Measurements from ENCODE around the gene TBL1XR1.

DNA sequence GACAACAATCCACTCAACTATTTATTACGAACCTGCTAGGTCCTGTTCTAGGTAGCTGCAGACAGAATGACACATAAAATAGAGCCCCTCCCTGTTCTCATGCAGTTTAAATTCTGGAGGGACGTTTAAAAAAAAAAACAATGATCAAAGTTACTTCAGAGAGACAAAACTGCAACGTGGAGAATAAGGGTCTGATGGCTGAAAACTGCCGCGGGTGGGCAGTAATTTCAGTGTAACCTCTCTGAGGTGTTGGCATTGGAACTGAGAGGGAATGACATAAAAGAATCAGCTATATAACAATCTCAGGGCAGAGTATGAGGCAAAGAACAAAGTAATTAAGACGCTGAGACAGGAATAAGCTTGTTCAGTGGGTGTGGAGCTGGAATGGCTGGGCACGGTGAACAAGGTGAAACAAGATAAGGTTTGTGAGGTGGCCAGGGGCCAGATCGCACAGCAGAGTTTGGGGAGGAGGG, 19.5 kb downstream of the TBL1XR1 start:
- TF ChIP-seq, protein P1, sequence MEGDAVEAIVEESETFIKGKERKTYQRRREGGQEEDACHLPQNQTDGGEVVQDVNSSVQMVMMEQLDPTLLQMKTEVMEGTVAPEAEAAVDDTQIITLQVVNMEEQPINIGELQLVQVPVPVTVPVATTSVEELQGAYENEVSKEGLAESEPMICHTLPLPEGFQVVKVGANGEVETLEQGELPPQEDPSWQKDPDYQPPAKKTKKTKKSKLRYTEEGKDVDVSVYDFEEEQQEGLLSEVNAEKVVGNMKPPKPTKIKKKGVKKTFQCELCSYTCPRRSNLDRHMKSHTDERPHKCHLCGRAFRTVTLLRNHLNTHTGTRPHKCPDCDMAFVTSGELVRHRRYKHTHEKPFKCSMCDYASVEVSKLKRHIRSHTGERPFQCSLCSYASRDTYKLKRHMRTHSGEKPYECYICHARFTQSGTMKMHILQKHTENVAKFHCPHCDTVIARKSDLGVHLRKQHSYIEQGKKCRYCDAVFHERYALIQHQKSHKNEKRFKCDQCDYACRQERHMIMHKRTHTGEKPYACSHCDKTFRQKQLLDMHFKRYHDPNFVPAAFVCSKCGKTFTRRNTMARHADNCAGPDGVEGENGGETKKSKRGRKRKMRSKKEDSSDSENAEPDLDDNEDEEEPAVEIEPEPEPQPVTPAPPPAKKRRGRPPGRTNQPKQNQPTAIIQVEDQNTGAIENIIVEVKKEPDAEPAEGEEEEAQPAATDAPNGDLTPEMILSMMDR (IDR thresholded peaks at IDR 0.05; ENCODE audit: extremely low read depth in 1 of 2, insufficient read depth in 1 of 2, low read depth in 1 of 2, low read length in 2 of 2): no peak
- TF ChIP-seq EZH2 (IDR thresholded peaks at IDR 0.05; ENCODE audit: borderline replicate concordance, low read depth, low read length, severe bottlenecking) (no peak), POLR2A (IDR thresholded peaks at IDR 0.05; ENCODE audit: low read depth, low read length) (no peak), MYC (IDR thresholded peaks at IDR 0.05; ENCODE audit: low read depth, low read length) (no peak), POLR2AphosphoS5 (IDR thresholded peaks at IDR 0.05; ENCODE audit: insufficient read depth, low read depth, low read length) (no peak), FOS (IDR thresholded peaks at IDR 0.05; ENCODE audit: borderline replicate concordance, insufficient read depth, low read length) (no peak), GATA2 (IDR thresholded peaks at IDR 0.05; ENCODE audit: insufficient read depth, insufficient read length, low read depth, low read length) (no peak), JUN (IDR thresholded peaks at IDR 0.05; ENCODE audit: borderline replicate concordance, insufficient read depth, insufficient read length, low read depth) (no peak)
- TF ChIP-seq, protein P2, sequence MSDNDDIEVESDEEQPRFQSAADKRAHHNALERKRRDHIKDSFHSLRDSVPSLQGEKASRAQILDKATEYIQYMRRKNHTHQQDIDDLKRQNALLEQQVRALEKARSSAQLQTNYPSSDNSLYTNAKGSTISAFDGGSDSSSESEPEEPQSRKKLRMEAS (IDR thresholded peaks at IDR 0.05; ENCODE audit: insufficient read depth, insufficient read length): no peak

Data from endothelial cell of umbilical vein (primary cell).